GM19452 (cell line): ENCODE measurements around the gene FGF22.
"Not testable (repeated sequence)": the region's sequence is repeated elsewhere in the genome, so short reads cannot be mapped to it uniquely, and the experiment has no call there.

Experiments used
- ATAC-seq: cut with Tn5 transposase; IDR thresholded peaks from one replicate; pipeline ENCODE4 v1.9.1; 2021; ENCODE audit not compliant: unreplicated experiment

Gene FGF22

DNA sequence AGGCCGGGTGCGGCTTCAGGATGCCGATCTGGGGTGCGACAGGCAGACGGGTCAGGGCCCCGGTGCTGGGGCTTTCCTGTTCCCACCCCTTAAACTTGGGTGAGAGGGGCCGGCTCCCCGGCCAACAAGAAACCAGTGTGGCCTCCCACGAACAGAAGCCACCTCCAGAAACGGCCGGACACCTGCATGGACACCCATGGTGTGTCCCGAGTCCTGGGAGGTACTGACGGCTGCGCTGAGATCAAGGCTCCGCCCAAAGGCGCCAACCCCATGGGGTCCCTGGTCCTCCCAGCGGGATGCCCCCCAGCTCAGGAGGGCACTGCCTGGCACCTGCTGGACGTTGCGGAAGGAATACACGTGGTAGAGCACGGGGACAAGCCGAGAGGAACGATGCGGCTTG, 17.9 kb upstream of the FGF22 start:
- ATAC-seq: no peak

DNA sequence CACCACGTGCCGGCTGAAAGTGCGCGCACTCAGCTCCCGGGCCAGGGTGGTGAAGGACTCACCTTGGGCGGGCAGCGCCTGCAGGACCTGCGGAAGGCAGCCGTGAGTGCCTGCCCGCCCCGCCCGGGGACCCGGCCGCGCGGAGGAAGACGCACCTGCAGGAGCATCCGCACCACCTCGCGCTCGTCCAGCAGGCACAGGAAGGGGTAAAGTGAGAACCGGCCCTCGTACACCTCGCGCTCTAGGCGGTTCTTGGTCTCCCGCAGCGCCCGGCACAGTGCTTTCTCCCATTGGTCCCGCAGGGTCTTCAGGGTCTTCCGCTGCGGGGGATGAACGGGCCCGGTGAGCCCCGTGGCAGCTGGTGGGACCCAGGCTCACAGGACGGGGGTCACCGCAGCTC, 17.0 kb upstream of the FGF22 start:
- ATAC-seq: no peak

GRCh38 chr19:623175-623916, 16.3 kb upstream of the FGF22 start:
- ATAC-seq: no peak

DNA sequence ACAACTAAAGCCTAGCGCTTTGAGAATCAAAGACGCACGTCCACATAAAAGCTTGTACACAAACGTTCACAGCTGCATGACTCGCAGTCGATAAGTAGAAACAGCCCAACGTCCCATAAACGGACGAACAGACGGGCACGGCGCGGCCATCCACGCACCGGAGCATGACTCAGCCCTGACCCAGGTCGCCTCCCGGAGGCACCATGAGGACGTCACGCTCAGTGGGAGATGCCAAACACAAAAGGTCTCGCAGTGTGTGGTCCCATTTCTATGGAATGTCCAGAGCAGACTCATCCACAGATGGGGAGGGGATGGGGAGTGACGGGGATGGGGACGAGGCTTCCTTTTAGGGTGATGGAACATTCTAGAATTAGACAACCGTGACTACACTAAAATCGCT, 15.7 kb upstream of the FGF22 start:
- no peak for ATAC-seq

DNA sequence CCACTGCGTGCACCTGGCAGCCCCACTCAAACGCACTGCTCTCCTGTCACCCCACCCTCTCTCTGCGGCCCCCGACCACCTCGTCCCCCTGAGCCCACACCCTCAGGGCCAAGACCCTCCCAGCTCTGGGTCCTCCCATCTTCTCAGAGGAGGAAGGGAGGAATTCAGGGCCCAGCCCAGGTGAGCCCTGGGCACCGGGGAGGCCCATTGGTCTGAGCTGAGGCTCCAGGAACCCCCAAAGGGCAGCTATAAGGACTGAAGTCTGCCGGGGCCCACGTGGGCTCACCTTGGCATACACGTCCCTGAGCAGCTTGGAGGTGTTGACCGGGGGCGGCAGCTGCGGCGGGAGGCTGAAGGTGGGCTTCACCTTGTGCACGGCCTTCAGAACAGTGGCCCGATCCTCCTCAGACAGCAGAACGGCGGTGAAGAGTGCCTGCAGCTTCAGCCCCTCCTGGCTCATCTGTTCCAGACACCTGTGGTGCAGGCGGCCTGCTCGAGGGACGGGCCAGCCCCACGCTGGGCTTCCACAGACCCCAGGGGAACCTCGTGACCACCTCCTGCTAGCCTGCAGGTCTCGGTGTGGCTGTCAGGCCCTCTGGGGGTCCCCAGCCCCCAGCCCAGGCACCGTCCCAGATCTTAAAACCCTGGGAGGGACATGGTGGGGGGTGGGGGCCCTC, 15.1 kb upstream of the FGF22 start:
- no peak for ATAC-seq

- no peak for ATAC-seq
Measured at GRCh38 chr19:625257-625656, 14.4 kb upstream of the FGF22 start.

- ATAC-seq: not testable (repeated sequence)
Measured at GRCh38 chr19:626566-626965, 13.1 kb upstream of the FGF22 start.

GRCh38 chr19:628168-628567, 11.5 kb upstream of the FGF22 start:
- no peak for ATAC-seq

DNA sequence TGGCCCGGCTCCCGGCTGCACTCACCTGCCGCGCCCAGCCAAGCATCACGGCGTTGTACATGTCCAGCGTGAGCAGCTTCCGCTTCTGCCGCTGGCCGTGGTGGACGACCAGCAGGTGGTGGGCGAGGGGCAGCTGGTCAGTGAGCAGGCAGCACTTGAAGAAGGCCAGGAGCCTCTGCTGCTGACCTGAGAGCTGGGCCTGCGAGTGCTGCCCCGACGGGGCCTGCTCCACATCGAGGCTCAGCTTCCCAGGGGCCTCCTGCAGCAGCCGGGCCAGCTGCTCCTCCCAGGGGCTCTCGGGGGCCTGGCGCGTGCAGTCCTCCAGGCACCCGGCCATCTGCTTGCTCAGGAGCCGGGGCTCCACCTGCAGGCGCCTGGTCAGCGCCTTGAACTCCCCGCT, 10.2 kb upstream of the FGF22 start:
- ATAC-seq: not testable (repeated sequence)

- no peak for ATAC-seq
Measured at GRCh38 chr19:629961-630714, 9.5 kb upstream of the FGF22 start.

DNA sequence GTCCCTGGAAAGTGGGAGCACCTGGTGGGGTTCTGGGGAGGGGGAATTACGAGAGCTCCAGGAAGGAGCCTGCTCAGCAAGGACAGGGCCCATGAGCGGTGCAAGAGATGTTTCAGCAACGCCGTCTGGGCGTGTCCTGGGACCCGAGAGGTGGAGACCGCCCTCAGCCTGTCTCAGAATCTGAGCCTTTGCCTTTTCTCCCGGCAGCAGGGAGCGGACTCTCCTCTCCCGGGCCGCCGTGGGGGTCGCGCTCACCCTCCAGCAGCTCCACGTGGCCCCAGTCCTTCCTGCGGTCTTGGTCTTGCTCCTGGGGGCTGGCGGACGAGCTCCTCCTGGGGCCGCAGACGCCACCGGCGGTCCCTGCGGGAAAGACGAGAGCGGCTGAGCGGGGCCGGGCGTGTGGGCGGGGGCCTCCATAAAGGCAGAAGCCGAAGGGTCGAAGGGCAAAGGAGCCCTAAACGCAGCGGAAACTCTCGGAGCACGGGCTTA, 7.1 kb upstream of the FGF22 start:
- ATAC-seq: peak; percentile 5

GRCh38 chr19:633068-633785, 6.5 kb upstream of the FGF22 start, which contains the start of gene POLRMT:
POLRMT (minus strand) TSS chr19:633537; CDS start chr19:633512, 25 bp downstream.
- ATAC-seq: peak; percentile 81

- no peak for ATAC-seq
Measured at GRCh38 chr19:633786-634639, 5.7 kb upstream of the FGF22 start.

GRCh38 chr19:634975-635652, 4.6 kb upstream of the FGF22 start:
- no peak for ATAC-seq

DNA sequence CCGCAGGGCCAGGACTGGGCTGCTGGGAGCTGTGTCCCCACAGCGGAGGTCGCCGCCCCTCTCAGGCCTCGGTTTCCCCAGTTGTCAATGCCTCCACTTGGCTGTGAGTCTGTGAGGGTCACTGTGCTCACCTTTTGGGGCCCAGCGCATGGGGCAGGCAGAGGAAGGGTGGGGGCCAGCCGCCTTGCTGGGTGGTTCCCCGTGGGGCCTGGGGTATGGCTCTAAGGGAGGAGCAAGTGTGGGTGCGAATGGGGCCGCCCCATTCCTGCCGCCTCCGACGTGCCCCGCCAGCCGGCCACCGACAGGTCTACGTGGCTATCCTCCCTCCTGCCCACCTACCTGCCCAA, 800 bp upstream of the FGF22 start:
- ATAC-seq: no peak

DNA sequence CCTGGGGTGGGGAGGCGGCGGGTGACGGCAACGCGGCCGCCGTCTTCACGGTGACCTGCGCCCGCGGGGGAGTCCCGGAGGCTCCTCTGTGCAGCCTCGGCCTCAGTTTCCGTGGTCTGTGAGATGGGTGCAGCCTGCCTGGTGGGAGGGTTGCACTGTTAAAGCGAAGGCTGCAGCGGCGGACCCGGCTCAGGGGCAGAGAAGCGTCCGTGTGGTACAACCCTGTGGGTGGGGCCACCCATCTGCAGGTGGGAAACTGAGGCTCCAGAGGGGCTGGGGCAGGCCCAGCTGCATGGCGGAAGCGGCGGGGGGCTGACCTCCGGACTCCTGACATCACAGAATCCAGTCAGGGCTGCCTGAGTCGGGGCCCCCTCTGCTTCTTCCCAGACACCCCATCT, 481 bp downstream of the FGF22 start:
- no peak for ATAC-seq

- no peak for ATAC-seq
Measured at GRCh38 chr19:640606-641189, 1.0 kb downstream of the FGF22 start.

DNA sequence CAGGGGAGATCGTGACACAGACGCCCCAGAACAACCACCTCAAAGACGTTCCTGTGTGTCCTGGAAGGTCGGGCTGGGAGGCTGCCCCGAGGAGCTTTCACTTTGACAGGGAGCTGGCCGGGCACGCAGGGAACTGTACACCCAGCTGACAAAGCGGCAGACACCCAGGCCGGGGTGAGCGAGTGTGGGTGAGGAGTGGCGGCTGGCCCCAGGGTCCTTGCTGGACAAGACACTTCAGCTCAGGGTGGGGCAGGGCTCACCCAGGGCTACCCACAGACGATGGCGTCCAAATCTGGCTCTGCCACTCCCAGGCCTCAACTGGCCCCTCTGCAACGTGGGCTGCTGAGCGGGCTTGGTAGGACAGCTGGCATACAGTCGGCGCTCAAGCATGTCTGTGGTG, 2.0 kb downstream of the FGF22 start:
- ATAC-seq: no peak
